Measurements from ENCODE around the gene ZNF536. TPM values are rescaled to one million over a fixed set of nuclear protein-coding genes. Genes with fewer than 3 reads are reported as not detected.

Gene ZNF536
- total RNA-seq, 4 donors from 2014 or later = 0.44 to 7.4 (median 0.88) TPM

GRCh38 chr19:30471441-30471840 is 99.3 kb downstream of the ZNF536 start:
- DNase-seq = no peak
- 79 to 85% methylated on average over 3 to 4 of the region's 4 CpGs for WGBS, 2 donors
- TF ChIP-seq, protein P1, sequence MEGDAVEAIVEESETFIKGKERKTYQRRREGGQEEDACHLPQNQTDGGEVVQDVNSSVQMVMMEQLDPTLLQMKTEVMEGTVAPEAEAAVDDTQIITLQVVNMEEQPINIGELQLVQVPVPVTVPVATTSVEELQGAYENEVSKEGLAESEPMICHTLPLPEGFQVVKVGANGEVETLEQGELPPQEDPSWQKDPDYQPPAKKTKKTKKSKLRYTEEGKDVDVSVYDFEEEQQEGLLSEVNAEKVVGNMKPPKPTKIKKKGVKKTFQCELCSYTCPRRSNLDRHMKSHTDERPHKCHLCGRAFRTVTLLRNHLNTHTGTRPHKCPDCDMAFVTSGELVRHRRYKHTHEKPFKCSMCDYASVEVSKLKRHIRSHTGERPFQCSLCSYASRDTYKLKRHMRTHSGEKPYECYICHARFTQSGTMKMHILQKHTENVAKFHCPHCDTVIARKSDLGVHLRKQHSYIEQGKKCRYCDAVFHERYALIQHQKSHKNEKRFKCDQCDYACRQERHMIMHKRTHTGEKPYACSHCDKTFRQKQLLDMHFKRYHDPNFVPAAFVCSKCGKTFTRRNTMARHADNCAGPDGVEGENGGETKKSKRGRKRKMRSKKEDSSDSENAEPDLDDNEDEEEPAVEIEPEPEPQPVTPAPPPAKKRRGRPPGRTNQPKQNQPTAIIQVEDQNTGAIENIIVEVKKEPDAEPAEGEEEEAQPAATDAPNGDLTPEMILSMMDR (IDR thresholded peaks at IDR 0.05) = no peak
- no peak for TF ChIP-seq POLR2A (IDR thresholded peaks at IDR 0.05)
- Histone ChIP-seq H3K9me3 (no peaks in the 10 kb centered on the region), H3K4me3 (no peak overlapping the region), H3K27me3 (no peaks in the 10 kb centered on the region), H3K27ac (no peak overlapping the region), H3K4me1 (no peaks in the 10 kb centered on the region), H3K36me3 (no peaks in the 10 kb centered on the region)
- intact Hi-C loops (cut with DNase I) = no loop called here

DNA sequence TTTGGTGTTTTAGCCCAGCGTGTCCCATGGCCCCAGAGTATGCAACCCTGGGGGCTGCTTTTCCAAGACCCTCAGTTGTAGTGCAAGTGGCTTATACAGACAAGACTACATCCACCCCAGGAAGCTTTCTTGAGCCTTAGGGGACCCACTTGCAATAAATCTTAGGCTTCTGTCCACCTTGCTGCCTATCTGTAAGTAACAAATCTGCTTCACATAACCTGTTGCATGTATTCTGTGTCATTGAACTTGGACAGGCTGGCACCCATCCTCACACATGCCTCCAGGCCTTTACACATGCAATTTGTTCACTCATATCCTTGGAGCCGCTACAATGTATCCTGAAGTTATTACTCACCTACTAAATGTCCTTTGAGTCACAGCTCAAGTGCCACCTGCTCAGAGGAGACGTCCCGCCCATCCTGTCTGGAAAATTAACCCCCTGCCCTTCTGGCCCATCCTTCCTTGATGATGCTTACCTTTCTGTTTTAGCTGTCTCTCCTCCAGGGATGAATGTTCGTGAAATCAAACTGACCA is 101.2 kb downstream of the ZNF536 start:
- H3K4me3 ChIP-seq = no peak overlapping the region
- no peaks in the 10 kb centered on the region for H3K9me3 ChIP-seq
- no peak overlapping the region for H3K27ac ChIP-seq
- H3K27me3 ChIP-seq = no peaks in the 10 kb centered on the region
- no peak for TF ChIP-seq POLR2A (IDR thresholded peaks at IDR 0.05)
- TF ChIP-seq, protein P1 (IDR thresholded peaks at IDR 0.05) = no peak
- 48 to 64% methylated on average over 5 of the region's 5 CpGs for WGBS, 2 donors
- intact Hi-C loops (cut with DNase I) = no loop called here
- no peak for DNase-seq
- H3K36me3 ChIP-seq = no peaks in the 10 kb centered on the region
- no peaks in the 10 kb centered on the region for H3K4me1 ChIP-seq

DNA sequence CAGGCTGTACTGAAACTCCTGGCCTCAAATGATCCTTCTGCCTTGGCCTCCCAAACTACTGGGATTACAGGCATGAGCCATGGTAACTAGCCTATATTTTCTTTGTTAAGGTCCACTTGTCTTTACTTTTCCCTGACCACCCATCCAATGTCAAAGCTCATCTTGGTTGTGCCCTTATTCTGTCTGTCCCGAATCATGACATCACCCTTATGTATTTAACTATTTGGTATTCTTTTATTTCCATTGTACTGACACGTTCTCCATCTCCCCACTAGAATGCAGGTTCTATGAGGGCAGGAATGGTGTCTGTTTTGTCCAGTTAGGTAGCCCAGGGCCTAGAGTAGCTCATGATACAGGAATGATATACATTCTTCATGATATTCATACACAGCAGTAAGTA is 104.8 kb downstream of the ZNF536 start:
- Histone ChIP-seq H3K27ac (no peak overlapping the region), H3K36me3 (no peaks in the 10 kb centered on the region), H3K4me3 (no peak overlapping the region), H3K27me3 (no peaks in the 10 kb centered on the region), H3K9me3 (no peaks in the 10 kb centered on the region), H3K4me1 (no peaks in the 10 kb centered on the region)
- TF ChIP-seq, protein P1 (IDR thresholded peaks at IDR 0.05) = no peak
- no peak for TF ChIP-seq POLR2A (IDR thresholded peaks at IDR 0.05)
- 63 to 75% methylated on average over 2 of the region's 2 CpGs for WGBS, 2 donors
- DNase-seq = no peak
- intact Hi-C loops (cut with DNase I) = no loop called here

- H3K27ac ChIP-seq = no peak overlapping the region
- TF ChIP-seq, protein P1 (IDR thresholded peaks at IDR 0.05) = no peak
- TF ChIP-seq POLR2A (IDR thresholded peaks at IDR 0.05) = no peak
- 25 to 27% methylated on average over 7 of the region's 7 CpGs for WGBS, 2 donors
- no peaks in the 10 kb centered on the region for H3K27me3 ChIP-seq
- H3K36me3 ChIP-seq = no peaks in the 10 kb centered on the region
- no peaks in the 10 kb centered on the region for H3K9me3 ChIP-seq
- no peak for DNase-seq
- H3K4me1 ChIP-seq = no peaks in the 10 kb centered on the region
- intact Hi-C loops (cut with DNase I) = no loop called here
- H3K4me3 ChIP-seq = no peak overlapping the region
Measured at GRCh38 chr19:30479231-30479630, 107.0 kb downstream of the ZNF536 start.

- no peak for DNase-seq
- no peaks in the 10 kb centered on the region for H3K36me3 ChIP-seq
- 23 to 29% methylated on average over 6 of the region's 6 CpGs for WGBS, 2 donors
- intact Hi-C loops (cut with DNase I) = no loop called here
- TF ChIP-seq POLR2A (IDR thresholded peaks at IDR 0.05) = no peak
- TF ChIP-seq, protein P1 (IDR thresholded peaks at IDR 0.05) = no peak
- no peaks in the 10 kb centered on the region for H3K4me1 ChIP-seq
- H3K9me3 ChIP-seq = no peaks in the 10 kb centered on the region
- no peaks in the 10 kb centered on the region for H3K27me3 ChIP-seq
- H3K4me3 ChIP-seq = no peak overlapping the region
- no peak overlapping the region for H3K27ac ChIP-seq
Measured at GRCh38 chr19:30480097-30480496, 107.9 kb downstream of the ZNF536 start.

Data from esophagus squamous epithelium (tissue), 5 donors.